ENCODE measurements around the gene TBX18.

DNA sequence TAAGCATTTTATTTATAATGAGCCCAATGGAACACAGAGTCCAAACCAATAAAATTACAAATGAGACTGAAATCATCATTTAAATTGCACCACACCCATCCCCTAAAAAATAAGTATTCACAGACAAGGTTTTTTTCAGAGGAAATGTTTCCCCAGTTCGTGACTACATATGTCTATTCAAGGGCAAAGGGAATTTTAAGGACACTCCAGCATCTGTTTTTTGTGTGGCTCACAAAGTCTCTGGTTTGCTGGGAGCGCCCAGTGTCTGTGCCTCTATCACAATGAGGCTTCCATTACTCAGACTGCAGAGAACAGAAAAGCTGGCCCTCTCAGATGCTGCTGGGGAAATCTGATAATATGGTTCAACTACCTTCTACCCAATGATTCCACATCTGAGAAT is 16.0 kb downstream of the TBX18 start:
- TF ChIP-seq, protein P1, sequence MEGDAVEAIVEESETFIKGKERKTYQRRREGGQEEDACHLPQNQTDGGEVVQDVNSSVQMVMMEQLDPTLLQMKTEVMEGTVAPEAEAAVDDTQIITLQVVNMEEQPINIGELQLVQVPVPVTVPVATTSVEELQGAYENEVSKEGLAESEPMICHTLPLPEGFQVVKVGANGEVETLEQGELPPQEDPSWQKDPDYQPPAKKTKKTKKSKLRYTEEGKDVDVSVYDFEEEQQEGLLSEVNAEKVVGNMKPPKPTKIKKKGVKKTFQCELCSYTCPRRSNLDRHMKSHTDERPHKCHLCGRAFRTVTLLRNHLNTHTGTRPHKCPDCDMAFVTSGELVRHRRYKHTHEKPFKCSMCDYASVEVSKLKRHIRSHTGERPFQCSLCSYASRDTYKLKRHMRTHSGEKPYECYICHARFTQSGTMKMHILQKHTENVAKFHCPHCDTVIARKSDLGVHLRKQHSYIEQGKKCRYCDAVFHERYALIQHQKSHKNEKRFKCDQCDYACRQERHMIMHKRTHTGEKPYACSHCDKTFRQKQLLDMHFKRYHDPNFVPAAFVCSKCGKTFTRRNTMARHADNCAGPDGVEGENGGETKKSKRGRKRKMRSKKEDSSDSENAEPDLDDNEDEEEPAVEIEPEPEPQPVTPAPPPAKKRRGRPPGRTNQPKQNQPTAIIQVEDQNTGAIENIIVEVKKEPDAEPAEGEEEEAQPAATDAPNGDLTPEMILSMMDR (IDR thresholded peaks at IDR 0.05): no peak
- no peak for TF ChIP-seq ZFX (IDR thresholded peaks at IDR 0.05; ENCODE audit: borderline replicate concordance)

All from 22Rv1 (cell line).